HepG2 (cell line): ENCODE data around the gene NSG2. TPM values are rescaled to one million over a fixed set of nuclear protein-coding genes. Genes with fewer than 3 reads are reported as not detected.

ENCODE experiments used
- ATAC-seq: fragments of 200-7000 bp; cut with Tn5 transposase; 3 replicates; pipeline ENCODE4 v1.9.1; 2020; ENCODE audit warnings: mild to moderate bottlenecking, moderate library complexity
- BruUV-seq: library from RNA; stranded (reverse); fragments of 400-500 nt; replicated peaks from 2 replicates; lab custom pipeline; 2021; lab: Mats Ljungman, UMichigan
- CTCF ChIA-PET: fragments of 300-600 bp; formaldehyde crosslinking; extraction: SDS; loops from one replicate; lab custom pipeline; 2021; ENCODE audit warnings: low total read pairs, inconsistent platforms, low intra/inter-chr PET ratio; lab: Yijun Ruan, JAX
- POLR2A ChIA-PET: fragments of 350-600 bp; sonication (Branson Sonifier 250); formaldehyde crosslinking; loops from one replicate; lab custom pipeline; 2020; ENCODE audit warnings: antibody characterized with exemption, inconsistent platforms; lab: Yijun Ruan, JAX
- DNase-seq: peaks from one replicate; pipeline ENCODE4 v3.0.0-alpha.2; 2015; ENCODE audit warnings: low spot score
- FAIRE-seq: peaks from 3 replicates; lab custom pipeline; 2011; peaks lifted over from hg19 to GRCh38; lab: Jason Lieb, UNC
- H2AFZ ChIP-seq: one replicate; pipeline ENCODE4 v1.6.1; 2011; ENCODE audit warnings: low read length, inconsistent platforms
- H3K27ac ChIP-seq: fragments of 300-600 bp; 3 replicates; pipeline ENCODE4 v1.8.0; 2011; ENCODE audit warnings: mixed run types, mild to moderate bottlenecking, mixed read lengths, low read length, inconsistent platforms; ENCODE audit not compliant: insufficient read depth; ENCODE audit errors: extremely low read length
- H3K27me3 ChIP-seq, 2 experiments: fragments of 200-600 bp in 1 of 2; 2 replicates in 1 of 2; 3 replicates in 1 of 2; pipeline versions ENCODE4 v1.6.0 to v1.8.0; 2011; ENCODE audit warnings: low read length in 2 of 2, mild to moderate bottlenecking in 2 of 2, moderate library complexity in 2 of 2, inconsistent platforms in 1 of 2; ENCODE audit not compliant: insufficient read depth in 2 of 2, control insufficient read depth in 1 of 2
- H3K36me3 ChIP-seq, 2 experiments: fragments of 200-600 bp in 1 of 2; replicated peaks in 1 of 2; 2 replicates in 1 of 2; 3 replicates in 1 of 2; pipeline versions ENCODE4 v1.5.1 to v1.8.0; 2011; ENCODE audit warnings: low read length in 2 of 2, inconsistent platforms in 1 of 2; ENCODE audit not compliant: insufficient read depth in 2 of 2, control insufficient read depth in 1 of 2
- H3K4me1 ChIP-seq: 2 replicates; pipeline ENCODE4 v1.5.1; 2012; ENCODE audit warnings: low read length, inconsistent platforms; ENCODE audit not compliant: insufficient read depth
- H3K4me2 ChIP-seq: 2 replicates; pipeline ENCODE4 v1.6.0; 2011; ENCODE audit warnings: low read depth, low read length, inconsistent platforms
- H3K4me3 ChIP-seq, 3 experiments: fragments of 200-600 bp in 1 of 3; sonication (generic), shearing (Covaris generic) in 1 of 3; replicated peaks in 1 of 3; 2 replicates each; pipeline ENCODE4 v1.5.1; 2011 to 2016; ENCODE audit warnings: low read length in 3 of 3, inconsistent platforms in 2 of 3, low read depth in 2 of 3, mild to moderate bottlenecking in 2 of 3, control low read depth in 1 of 3, mixed read lengths in 1 of 3; ENCODE audit not compliant: insufficient read depth in 1 of 3
- H3K79me2 ChIP-seq: one replicate; pipeline ENCODE4 v1.6.1; 2011; ENCODE audit warnings: low read length, inconsistent platforms; ENCODE audit not compliant: insufficient read depth
- H3K9ac ChIP-seq: 2 replicates; pipeline ENCODE4 v1.6.0; 2011; ENCODE audit warnings: mild to moderate bottlenecking, low read depth, low read length, inconsistent platforms; ENCODE audit not compliant: insufficient read depth
- H3K9me3 ChIP-seq: 2 replicates; pipeline ENCODE4 v1.5.1; 2012; ENCODE audit warnings: mild to moderate bottlenecking, low read length
- H4K20me1 ChIP-seq: 2 replicates; pipeline ENCODE4 v1.6.0; 2011; ENCODE audit warnings: inconsistent platforms, mild to moderate bottlenecking, low read length, moderate library complexity; ENCODE audit not compliant: insufficient read depth
- ZMYM3 ChIP-seq: sonication (generic); formaldehyde crosslinking; IDR thresholded peaks from 2 replicates; pipeline ENCODE4 v1.5.1; 2020; ENCODE audit warnings: mild to moderate bottlenecking, missing genetic modification reagents
- WGBS: methylation state at CpG from one replicate; pipeline ENCODE4 v1.1.6; 2017; ENCODE audit warnings: low lambda C conversion rate; 5-methylcytosine and 5-hydroxymethylcytosine counted together
- in situ Hi-C: cut with HindIII; loops from 2 replicates; pipeline ENCODE4 v1.10.0; 2017; ENCODE audit warnings: low pct_unique_long_range_greater_than_20kb; ENCODE audit not compliant: extremely low pct_ligation_motif_present
- intact Hi-C: fragments of 100-400 bp; cut with micrococcal nuclease; formaldehyde crosslinking; loops from one replicate; pipeline ENCODE4 v1.10.0; 2022; ENCODE audit not compliant: unreplicated experiment
- polyA plus RNA-seq, 8 experiments: library from polyadenylated mRNA; depleted of rRNA in 3 of 8; stranded (reverse) in 7 of 8; unstranded in 1 of 8; fragments of >200 nt; fragmentation: Illumina TruSeq in 4 of 8; extraction: Trizol in 4 of 8; gene quantifications; 2 replicates each; pipeline versions ENCODE4 v1.2.1 to v1.2.3, GENCODE V29; 2011 to 2016; ENCODE audit warnings: low read depth in 4 of 8, missing spikeins in 1 of 8, mixed read lengths in 1 of 8; ENCODE audit not compliant: insufficient read depth in 1 of 8
- total RNA-seq, 5 experiments: library from RNA; depleted of rRNA; stranded (reverse); fragments of >200 nt; fragmentation: Illumina TruSeq; extraction: Trizol; gene quantifications; 2 replicates each; pipeline ENCODE4 v1.2.3, GENCODE V29; 2016; ENCODE audit warnings: low read depth in 1 of 5
- TF ChIP-seq, protein P1 (sequence below): sonication (generic); formaldehyde crosslinking; IDR thresholded peaks from 2 replicates; pipeline ENCODE4 v1.4.0; 2020; ENCODE audit warnings: missing genetic modification reagents, borderline replicate concordance
- TF ChIP-seq, protein P2 (sequence below): sonication (generic); formaldehyde crosslinking; IDR thresholded peaks from 2 replicates; pipeline ENCODE4 v1.5.1; 2020; ENCODE audit warnings: mild to moderate bottlenecking, missing genetic modification reagents, borderline replicate concordance

NSG2 gene
- total and polyA plus RNA-seq, 2 of the 13 experiments (the other 11 are each of a cell fraction or from before 2014, with no cell fraction given): 0.21 TPM; not detected in 1

DNA sequence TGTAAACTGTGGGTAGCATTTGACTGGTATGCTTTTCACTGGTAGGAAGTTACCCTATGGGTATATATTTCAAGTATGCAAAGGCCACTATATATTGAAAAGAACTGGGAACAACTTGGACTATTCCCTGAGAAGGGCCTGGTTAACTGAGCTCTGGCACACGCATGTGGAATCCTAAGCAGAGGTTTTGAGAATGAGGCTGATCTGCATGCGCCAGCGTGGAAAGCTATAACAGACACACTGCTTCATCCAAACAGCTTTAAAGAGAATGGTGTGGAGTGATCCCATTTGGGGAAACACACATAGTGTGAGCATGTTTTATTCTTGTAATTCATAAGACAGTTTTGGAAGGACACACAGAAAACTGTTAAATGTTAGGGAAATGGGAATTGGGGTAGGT lies 8.4 kb downstream of the NSG2 start:
- CTCF ChIA-PET: no interaction called here
- FAIRE-seq: no peak

More for the DNA sequence above, 8.4 kb downstream of the NSG2 start:
- Histone ChIP-seq H3K4me1 (no peaks in the 10 kb centered on the region), H3K9me3 (no peaks in the 10 kb centered on the region), H4K20me1 (no peaks in the 10 kb centered on the region), H3K4me2 (no peak overlapping the region), H3K27ac (no peak overlapping the region), H2AFZ (no peak overlapping the region), H3K79me2 (no peaks in the 10 kb centered on the region), H3K27me3 (no peaks in the 10 kb centered on the region), H3K9ac (no peak overlapping the region), H3K36me3 (no peaks in the 10 kb centered on the region), H3K4me3 (no peak overlapping the region)
- no peak for ATAC-seq
- DNase-seq: no peak
- POLR2A ChIA-PET: no interaction called here
- intact Hi-C loops: no loop called here
- in situ Hi-C loops: no loop called here
- no TSS peak for BruUV-seq
- TF ChIP-seq, protein P1, sequence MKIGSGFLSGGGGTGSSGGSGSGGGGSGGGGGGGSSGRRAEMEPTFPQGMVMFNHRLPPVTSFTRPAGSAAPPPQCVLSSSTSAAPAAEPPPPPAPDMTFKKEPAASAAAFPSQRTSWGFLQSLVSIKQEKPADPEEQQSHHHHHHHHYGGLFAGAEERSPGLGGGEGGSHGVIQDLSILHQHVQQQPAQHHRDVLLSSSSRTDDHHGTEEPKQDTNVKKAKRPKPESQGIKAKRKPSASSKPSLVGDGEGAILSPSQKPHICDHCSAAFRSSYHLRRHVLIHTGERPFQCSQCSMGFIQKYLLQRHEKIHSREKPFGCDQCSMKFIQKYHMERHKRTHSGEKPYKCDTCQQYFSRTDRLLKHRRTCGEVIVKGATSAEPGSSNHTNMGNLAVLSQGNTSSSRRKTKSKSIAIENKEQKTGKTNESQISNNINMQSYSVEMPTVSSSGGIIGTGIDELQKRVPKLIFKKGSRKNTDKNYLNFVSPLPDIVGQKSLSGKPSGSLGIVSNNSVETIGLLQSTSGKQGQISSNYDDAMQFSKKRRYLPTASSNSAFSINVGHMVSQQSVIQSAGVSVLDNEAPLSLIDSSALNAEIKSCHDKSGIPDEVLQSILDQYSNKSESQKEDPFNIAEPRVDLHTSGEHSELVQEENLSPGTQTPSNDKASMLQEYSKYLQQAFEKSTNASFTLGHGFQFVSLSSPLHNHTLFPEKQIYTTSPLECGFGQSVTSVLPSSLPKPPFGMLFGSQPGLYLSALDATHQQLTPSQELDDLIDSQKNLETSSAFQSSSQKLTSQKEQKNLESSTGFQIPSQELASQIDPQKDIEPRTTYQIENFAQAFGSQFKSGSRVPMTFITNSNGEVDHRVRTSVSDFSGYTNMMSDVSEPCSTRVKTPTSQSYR (CRISPR knock-in tag): no peak
- TF ChIP-seq, protein P2, sequence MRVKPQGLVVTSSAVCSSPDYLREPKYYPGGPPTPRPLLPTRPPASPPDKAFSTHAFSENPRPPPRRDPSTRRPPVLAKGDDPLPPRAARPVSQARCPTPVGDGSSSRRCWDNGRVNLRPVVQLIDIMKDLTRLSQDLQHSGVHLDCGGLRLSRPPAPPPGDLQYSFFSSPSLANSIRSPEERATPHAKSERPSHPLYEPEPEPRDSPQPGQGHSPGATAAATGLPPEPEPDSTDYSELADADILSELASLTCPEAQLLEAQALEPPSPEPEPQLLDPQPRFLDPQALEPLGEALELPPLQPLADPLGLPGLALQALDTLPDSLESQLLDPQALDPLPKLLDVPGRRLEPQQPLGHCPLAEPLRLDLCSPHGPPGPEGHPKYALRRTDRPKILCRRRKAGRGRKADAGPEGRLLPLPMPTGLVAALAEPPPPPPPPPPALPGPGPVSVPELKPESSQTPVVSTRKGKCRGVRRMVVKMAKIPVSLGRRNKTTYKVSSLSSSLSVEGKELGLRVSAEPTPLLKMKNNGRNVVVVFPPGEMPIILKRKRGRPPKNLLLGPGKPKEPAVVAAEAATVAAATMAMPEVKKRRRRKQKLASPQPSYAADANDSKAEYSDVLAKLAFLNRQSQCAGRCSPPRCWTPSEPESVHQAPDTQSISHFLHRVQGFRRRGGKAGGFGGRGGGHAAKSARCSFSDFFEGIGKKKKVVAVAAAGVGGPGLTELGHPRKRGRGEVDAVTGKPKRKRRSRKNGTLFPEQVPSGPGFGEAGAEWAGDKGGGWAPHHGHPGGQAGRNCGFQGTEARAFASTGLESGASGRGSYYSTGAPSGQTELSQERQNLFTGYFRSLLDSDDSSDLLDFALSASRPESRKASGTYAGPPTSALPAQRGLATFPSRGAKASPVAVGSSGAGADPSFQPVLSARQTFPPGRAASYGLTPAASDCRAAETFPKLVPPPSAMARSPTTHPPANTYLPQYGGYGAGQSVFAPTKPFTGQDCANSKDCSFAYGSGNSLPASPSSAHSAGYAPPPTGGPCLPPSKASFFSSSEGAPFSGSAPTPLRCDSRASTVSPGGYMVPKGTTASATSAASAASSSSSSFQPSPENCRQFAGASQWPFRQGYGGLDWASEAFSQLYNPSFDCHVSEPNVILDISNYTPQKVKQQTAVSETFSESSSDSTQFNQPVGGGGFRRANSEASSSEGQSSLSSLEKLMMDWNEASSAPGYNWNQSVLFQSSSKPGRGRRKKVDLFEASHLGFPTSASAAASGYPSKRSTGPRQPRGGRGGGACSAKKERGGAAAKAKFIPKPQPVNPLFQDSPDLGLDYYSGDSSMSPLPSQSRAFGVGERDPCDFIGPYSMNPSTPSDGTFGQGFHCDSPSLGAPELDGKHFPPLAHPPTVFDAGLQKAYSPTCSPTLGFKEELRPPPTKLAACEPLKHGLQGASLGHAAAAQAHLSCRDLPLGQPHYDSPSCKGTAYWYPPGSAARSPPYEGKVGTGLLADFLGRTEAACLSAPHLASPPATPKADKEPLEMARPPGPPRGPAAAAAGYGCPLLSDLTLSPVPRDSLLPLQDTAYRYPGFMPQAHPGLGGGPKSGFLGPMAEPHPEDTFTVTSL (CRISPR knock-in tag): no peak
- TF ChIP-seq ZMYM3 (CRISPR knock-in tag): no peak
- TF ChIP-seq, all 625 proteins: peak for 0
- 83% methylated on average over 3 of the region's 3 CpGs for WGBS
